ENCODE measurements around the gene RIN3. TPM values are rescaled to one million over a fixed set of nuclear protein-coding genes. Genes with fewer than 3 reads are reported as not detected.

RIN3 gene
- total and polyA plus RNA-seq, 2 donors (not counting 3 experiments of a cell fraction or from before 2014, with no cell fraction given), result 5.1 to 20.8 TPM

- ChIA-PET POLR2A (no interaction called here), CTCF (interaction anchor here (1.2 kb wide), 1 partner anchor 8 kb away, joined by 3 read pairs; no protein-coding TSS in a partner anchor)
- H3K4me2 ChIP-seq (ENCODE audit: insufficient read depth, low read length), result no peak overlapping the region
- H3K36me3 ChIP-seq (ENCODE audit: control insufficient read depth in 2 of 2, extremely low read depth in 1 of 2, insufficient read depth in 2 of 2, low read length in 2 of 2), result peaks cover 0 to 4% of the 10 kb centered on the region in 2 experiments
- no peaks in the 10 kb centered on the region for H3K4me1 ChIP-seq (ENCODE audit: control insufficient read depth, extremely low read depth, insufficient read depth, low read length)
- H4K20me1 ChIP-seq (replicated peaks; ENCODE audit: control insufficient read depth, extremely low read depth, insufficient read depth, low read length), result no peaks in the 10 kb centered on the region
- H3K9me1 ChIP-seq (replicated peaks; ENCODE audit: control insufficient read depth, extremely low read depth, insufficient read depth, low read length), result no peaks in the 10 kb centered on the region
- FAIRE-seq, result no peak
- no peak for DNase-seq (ENCODE audit: low read depth, low spot score)
- no TSS peak for BruUV-seq (replicated peaks)
- no peak overlapping the region for H3K27ac ChIP-seq (ENCODE audit: insufficient read depth, low read depth, low read length)
- dilution Hi-C loops (cut with MboI; ENCODE audit: extremely low pct_ligation_motif_present, low sequenced_read_pairs) (no loop called here), intact Hi-C loops (cut with micrococcal nuclease) (no loop called here)
- no peaks in the 10 kb centered on the region for H3K79me2 ChIP-seq (ENCODE audit: control insufficient read depth, insufficient read depth, low read length)
- H3K4me3 ChIP-seq (replicated peaks in 1 of 3; ENCODE audit: insufficient read depth in 1 of 3, low read depth in 1 of 3, low read length in 3 of 3), result no peak overlapping the region
- no peak overlapping the region for H2AFZ ChIP-seq (ENCODE audit: low read depth, low read length)
- no peaks in the 10 kb centered on the region for H3K9me3 ChIP-seq (replicated peaks; ENCODE audit: control insufficient read depth, insufficient read depth, low read length)
- TF ChIP-seq CTCF (IDR thresholded peaks at IDR 0.05; ENCODE audit: extremely low read depth in 1 of 2, insufficient read depth in 1 of 2, low read depth in 1 of 2, low read length in 2 of 2), result no peak
- H3K27me3 ChIP-seq (ENCODE audit: control insufficient read depth in 2 of 2, insufficient read depth in 2 of 2, low read length in 2 of 2), result no peaks in the 10 kb centered on the region
- no peak overlapping the region for H3K9ac ChIP-seq (replicated peaks; ENCODE audit: extremely low read depth, insufficient read depth, low read length)
These were observed 124.7 kb downstream of the RIN3 start for GRCh38 chr14:92638266-92638665.

- DNase-seq (ENCODE audit: low read depth, low spot score), result no peak
- Histone ChIP-seq H4K20me1 (replicated peaks; ENCODE audit: control insufficient read depth, extremely low read depth, insufficient read depth, low read length) (no peaks in the 10 kb centered on the region), H3K4me1 (ENCODE audit: control insufficient read depth, extremely low read depth, insufficient read depth, low read length) (no peaks in the 10 kb centered on the region), H3K4me2 (ENCODE audit: insufficient read depth, low read length) (no peak overlapping the region), H3K27me3 (ENCODE audit: control insufficient read depth in 2 of 2, insufficient read depth in 2 of 2, low read length in 2 of 2) (no peaks in the 10 kb centered on the region), H3K9me1 (replicated peaks; ENCODE audit: control insufficient read depth, extremely low read depth, insufficient read depth, low read length) (no peaks in the 10 kb centered on the region), H3K36me3 (ENCODE audit: control insufficient read depth in 2 of 2, extremely low read depth in 1 of 2, insufficient read depth in 2 of 2, low read length in 2 of 2) (peaks cover 0 to 4% of the 10 kb centered on the region in 2 experiments), H3K4me3 (replicated peaks in 1 of 3; ENCODE audit: insufficient read depth in 1 of 3, low read depth in 1 of 3, low read length in 3 of 3) (no peak overlapping the region), H3K27ac (ENCODE audit: insufficient read depth, low read depth, low read length) (no peak overlapping the region), H3K9ac (replicated peaks; ENCODE audit: extremely low read depth, insufficient read depth, low read length) (no peak overlapping the region), H3K9me3 (replicated peaks; ENCODE audit: control insufficient read depth, insufficient read depth, low read length) (no peaks in the 10 kb centered on the region), H2AFZ (ENCODE audit: low read depth, low read length) (no peak overlapping the region), H3K79me2 (ENCODE audit: control insufficient read depth, insufficient read depth, low read length) (no peaks in the 10 kb centered on the region)
- dilution Hi-C loops (cut with MboI; ENCODE audit: extremely low pct_ligation_motif_present, low sequenced_read_pairs), result no loop called here
- TF ChIP-seq GATA2 (IDR thresholded peaks at IDR 0.05; ENCODE audit: insufficient read depth, insufficient read length, low read depth, low read length) (no peak), EZH2 (IDR thresholded peaks at IDR 0.05; ENCODE audit: borderline replicate concordance, low read depth, low read length, severe bottlenecking) (no peak), JUN (IDR thresholded peaks at IDR 0.05; ENCODE audit: borderline replicate concordance, insufficient read depth, insufficient read length, low read depth) (no peak), FOS (IDR thresholded peaks at IDR 0.05; ENCODE audit: borderline replicate concordance, insufficient read depth, low read length) (no peak), POLR2A (IDR thresholded peaks at IDR 0.05; ENCODE audit: low read depth, low read length) (no peak), CTCF (IDR thresholded peaks at IDR 0.05; ENCODE audit: extremely low read depth in 1 of 2, insufficient read depth in 1 of 2, low read depth in 1 of 2, low read length in 2 of 2) (no peak), POLR2AphosphoS5 (IDR thresholded peaks at IDR 0.05; ENCODE audit: insufficient read depth, low read depth, low read length) (no peak), MYC (IDR thresholded peaks at IDR 0.05; ENCODE audit: low read depth, low read length) (no peak)
- TF ChIP-seq, protein P1, sequence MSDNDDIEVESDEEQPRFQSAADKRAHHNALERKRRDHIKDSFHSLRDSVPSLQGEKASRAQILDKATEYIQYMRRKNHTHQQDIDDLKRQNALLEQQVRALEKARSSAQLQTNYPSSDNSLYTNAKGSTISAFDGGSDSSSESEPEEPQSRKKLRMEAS (IDR thresholded peaks at IDR 0.05; ENCODE audit: insufficient read depth, insufficient read length), result no peak
- no peak for FAIRE-seq
- BruUV-seq (replicated peaks), result no TSS peak
- intact Hi-C loops (cut with micrococcal nuclease), result no loop called here
- CTCF ChIA-PET, result interaction anchor here (1.2 kb wide), 1 partner anchor 9 kb away, joined by 3 read pairs; no protein-coding TSS in a partner anchor
- POLR2A ChIA-PET, result no interaction called here
These were observed 125.3 kb downstream of the RIN3 start for GRCh38 chr14:92638904-92639303.
